GM18502 (cell line): ENCODE data around the gene HSP90AB1.
A peak's percentile ranks its signal among the peaks of the same experiment; 100 is the strongest.

Experiments
- ATAC-seq: cut with Tn5 transposase; IDR thresholded peaks from one replicate; pipeline ENCODE4 v1.9.1; 2021; ENCODE audit warnings: mild to moderate bottlenecking; ENCODE audit not compliant: unreplicated experiment, poor library complexity

Gene HSP90AB1

GRCh38 chr6:44265007-44265721, 18.3 kb downstream of the HSP90AB1 start, which contains the start of gene NFKBIE:
Gene NFKBIE (minus strand): TSS chr6:44265551. CDS start chr6:44265346, 205 bp downstream.
- peak; percentile 26 for ATAC-seq

- no peak for ATAC-seq
These were observed 18.9 kb downstream of the HSP90AB1 start for GRCh38 chr6:44265722-44266233.

- no peak for ATAC-seq
These were observed 19.4 kb downstream of the HSP90AB1 start for GRCh38 chr6:44266347-44266746.

GRCh38 chr6:44267252-44267651, 20.4 kb downstream of the HSP90AB1 start:
- no peak for ATAC-seq

DNA sequence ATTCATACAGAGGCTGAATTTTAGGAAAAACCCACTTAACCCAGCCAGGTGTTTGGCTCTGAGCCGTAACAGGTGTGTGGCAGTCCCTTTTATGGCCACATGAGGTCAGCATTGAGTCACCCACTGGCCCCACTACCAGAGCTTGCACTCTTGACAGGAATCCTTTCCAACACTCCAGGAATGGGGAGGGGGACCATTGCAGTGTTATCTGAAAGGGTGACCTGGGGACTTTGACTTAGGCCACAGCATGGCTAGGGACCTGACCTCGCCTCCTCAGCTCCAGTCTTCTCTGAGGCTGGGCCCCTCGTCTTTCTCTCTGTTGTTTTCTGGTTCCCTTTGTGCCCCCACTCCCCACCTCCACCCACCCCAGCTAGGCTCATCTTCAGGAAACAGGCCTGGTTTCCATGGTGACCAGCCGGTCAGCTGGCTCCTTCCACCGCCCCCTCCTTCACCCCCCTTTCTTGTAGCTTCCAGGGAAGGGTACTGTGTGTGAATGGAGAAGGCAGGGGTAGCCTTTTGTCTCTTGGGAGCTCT, 21.3 kb downstream of the HSP90AB1 start:
- ATAC-seq = no peak

DNA sequence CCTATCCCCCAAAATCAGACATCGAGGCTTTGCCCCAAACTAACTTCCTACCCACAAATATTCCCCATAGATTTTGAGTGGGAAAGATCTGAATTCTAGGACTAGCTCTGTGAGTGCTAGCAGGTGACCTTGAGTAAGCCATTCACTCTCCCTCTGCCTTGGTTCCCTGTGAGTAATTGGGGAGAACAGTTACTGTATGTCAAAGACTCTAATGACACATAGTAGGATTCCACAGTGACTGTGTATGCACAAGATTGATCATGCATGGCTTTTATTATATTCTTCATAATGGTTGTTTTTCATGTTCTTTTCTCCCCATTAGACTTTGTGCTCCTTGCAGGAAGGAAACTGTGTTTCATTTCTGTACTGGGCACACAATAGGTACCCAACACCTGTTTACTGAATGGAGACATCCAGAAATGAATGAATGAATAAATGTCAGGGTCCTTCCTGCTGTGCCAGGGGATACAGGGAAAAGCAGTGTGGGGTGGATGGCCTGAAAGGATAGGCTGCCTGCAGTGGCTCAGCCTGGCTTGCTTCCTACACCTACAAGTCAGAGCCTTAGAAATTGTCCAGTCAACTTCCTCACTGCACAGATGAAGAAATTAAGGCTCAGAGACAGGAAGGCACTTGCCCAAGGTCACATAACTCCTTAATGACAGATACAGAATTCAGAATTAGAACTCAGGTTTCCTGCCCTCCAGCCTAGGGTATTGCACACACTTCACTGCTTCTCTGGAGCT, 22.4 kb downstream of the HSP90AB1 start:
- ATAC-seq = no peak

DNA sequence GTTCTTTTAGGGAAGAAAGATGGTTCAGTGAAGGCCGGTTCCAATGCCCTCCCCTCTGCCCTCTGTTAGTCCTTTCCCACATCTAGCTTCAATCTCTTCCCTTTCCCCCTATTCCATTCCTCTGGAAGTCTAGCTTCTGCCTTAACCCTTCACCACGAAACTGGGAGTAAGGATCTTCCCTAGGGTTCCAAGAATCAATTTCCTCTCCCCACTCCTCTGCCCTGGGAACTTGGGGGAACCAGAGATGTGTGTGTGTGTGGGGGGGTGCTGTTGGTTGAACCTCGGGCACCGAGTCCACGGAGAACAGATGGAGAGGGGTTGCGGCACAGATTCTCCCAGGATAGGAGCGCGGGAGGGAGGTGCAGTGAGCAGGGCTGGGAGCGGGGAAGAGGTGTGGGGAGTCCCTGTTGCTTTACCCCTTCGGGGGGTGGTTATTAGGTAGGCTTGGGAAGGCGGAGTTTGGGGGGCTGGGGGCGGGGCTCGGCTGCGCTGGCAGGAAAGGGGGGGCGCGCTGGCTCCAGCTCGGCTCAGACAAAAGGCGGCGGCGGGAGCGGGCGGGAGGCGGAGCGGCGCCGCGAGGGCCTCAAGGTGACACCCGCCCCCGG, 23.1 kb downstream of the HSP90AB1 start, which contains the start of gene TMEM151B:
Gene TMEM151B (plus strand): TSS at position 530 of the 605 bp plus-strand sequence. CDS start 293 bp downstream, outside the sequence.
- ATAC-seq = no peak

GRCh38 chr6:44270526-44271405, 23.9 kb downstream of the HSP90AB1 start:
- ATAC-seq = no peak

DNA sequence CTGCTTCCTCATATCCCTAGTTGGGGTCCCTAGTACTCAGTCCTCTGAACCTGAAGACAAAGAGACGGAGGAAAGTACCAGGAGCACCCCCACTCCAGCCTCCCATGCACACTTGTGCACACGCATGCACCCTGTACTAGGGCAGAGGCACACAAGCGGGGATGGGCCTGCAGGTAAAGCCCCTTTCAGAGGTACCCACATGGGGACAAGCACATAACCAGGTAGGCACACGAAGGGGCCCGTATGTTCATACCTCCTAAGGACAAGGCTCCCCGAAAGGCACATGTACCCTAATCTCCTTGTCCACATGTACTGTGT, 24.5 kb downstream of the HSP90AB1 start:
- no peak for ATAC-seq

DNA sequence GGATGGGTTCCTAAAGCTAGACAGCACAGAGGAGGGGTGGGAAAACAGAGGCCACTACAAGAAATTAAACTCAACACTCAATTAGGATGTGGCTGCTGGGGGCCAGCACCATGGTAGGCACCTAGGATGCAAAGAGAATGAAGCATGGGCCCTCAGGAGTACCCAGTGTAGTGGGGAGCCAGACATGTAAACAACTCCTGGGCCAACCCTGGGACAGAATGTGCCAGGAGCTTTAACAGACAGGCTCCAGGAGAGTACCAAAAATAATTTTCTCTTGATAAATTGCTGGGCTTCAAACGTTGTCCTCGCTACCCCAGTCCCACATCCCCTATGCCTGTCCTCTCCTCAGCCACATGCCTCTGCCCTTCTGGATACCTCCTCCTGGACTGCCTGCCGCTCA, 25.0 kb downstream of the HSP90AB1 start:
- ATAC-seq = no peak

DNA sequence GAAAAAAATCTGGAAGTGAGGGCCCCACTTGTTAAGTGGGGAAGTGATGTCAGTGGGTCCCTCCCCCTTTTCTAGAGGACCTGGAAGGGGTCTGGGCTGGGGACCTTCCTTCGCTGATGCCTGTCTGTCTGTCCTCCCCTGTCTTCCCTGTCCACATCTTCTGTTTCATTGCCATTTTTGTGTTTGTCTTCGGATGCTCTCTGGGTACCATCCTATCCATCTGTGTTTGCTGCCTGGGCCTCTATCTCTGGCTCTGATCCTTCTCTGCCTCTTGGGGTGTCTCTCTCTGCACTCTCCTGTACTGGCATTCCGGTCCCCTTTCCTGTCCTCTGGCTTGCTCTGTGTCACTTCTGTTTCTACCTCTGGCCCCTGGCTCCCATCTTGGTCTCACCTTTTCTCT, 25.6 kb downstream of the HSP90AB1 start:
- ATAC-seq = no peak

- no peak for ATAC-seq
These were observed 26.2 kb downstream of the HSP90AB1 start for GRCh38 chr6:44272999-44273566.

DNA sequence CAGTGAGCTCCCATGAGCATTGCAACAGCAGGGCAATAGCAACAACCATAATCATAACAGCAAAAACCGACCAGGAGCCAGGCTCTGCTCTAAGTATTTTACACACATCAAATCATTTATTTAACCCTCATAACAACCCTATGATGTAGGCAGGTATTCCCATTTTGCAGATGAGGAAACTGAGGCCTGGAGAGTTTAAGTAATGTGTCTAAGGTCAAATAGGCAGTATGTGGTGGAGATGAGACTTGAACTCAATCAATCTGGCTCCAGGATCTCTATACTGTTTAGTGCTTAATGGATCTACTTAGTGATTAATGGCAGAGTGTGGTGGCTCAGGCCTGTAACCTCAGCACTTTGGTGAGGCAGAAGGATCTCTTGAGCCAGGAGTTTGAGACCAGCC, 26.7 kb downstream of the HSP90AB1 start:
- ATAC-seq = no peak

DNA sequence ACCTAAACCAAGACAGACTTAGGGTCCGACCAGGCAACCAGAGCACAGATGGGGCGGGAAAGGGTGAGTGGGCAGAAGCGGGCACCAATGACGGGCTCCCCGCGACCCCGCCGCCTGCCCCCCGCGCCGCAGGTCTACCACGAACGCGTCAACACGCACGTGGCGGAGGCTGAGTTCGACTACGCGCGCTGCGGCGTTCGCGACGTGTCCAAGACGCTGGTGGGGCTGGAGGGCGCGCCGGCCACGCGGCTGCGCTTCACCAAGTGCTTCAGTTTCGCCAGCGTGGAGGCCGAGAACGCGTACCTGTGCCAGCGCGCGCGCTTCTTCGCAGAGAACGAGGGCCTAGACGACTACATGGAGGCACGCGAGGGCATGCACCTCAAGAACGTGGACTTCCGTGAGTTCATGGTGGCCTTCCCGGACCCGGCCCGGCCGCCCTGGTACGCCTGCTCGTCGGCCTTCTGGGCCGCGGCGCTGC, 28.4 kb downstream of the HSP90AB1 start:
- ATAC-seq = no peak

- ATAC-seq = no peak
These were observed 29.1 kb downstream of the HSP90AB1 start for GRCh38 chr6:44275749-44276648.

GRCh38 chr6:44276667-44277640, 30.1 kb downstream of the HSP90AB1 start:
- ATAC-seq = no peak

GRCh38 chr6:44277763-44278162, 30.9 kb downstream of the HSP90AB1 start:
- ATAC-seq = no peak
